Measurements from ENCODE around the gene MAPK13. TPM values are rescaled to one million over a fixed set of nuclear protein-coding genes. Genes with fewer than 3 reads are reported as not detected.

Gene MAPK13
- total RNA-seq, 1 experiment from 2014 or later, result 52.3 TPM

- Mint-ChIP-seq H3K9me3 (ENCODE audit: low read depth, unreplicated experiment) (no peaks in the 10 kb centered on the region), H3K4me1 (ENCODE audit: low read depth, unreplicated experiment) (peaks cover 27% of the 10 kb centered on the region), H3K27me3 (ENCODE audit: unreplicated experiment) (no peaks in the 10 kb centered on the region), H3K4me3 (ENCODE audit: low read depth, unreplicated experiment) (no peak overlapping the region), H3K36me3 (ENCODE audit: insufficient read depth, unreplicated experiment) (peaks cover 28% of the 10 kb centered on the region), H3K27ac (ENCODE audit: unreplicated experiment) (no peak overlapping the region)
- DNase-seq, result no peak
- no peak for TF ChIP-seq CTCF (IDR thresholded peaks at IDR 0.05; ENCODE audit: unreplicated experiment)
- intact Hi-C loops (cut with micrococcal nuclease; ENCODE audit: unreplicated experiment), result no loop called here
- CTCF ChIA-PET, result no interaction called here
- BruUV-seq (replicated peaks), result no TSS peak
These were observed 4.2 kb upstream of the MAPK13 start for GRCh38 chr6:36126121-36126520.

- BruUV-seq (replicated peaks), result no TSS peak
- peaks cover 24% of the 10 kb centered on the region for H3K4me1 Mint-ChIP-seq (ENCODE audit: low read depth, unreplicated experiment)
- H3K9me3 Mint-ChIP-seq (ENCODE audit: low read depth, unreplicated experiment), result no peaks in the 10 kb centered on the region
- peaks cover 31% of the 10 kb centered on the region for H3K36me3 Mint-ChIP-seq (ENCODE audit: insufficient read depth, unreplicated experiment)
- intact Hi-C loops (cut with micrococcal nuclease; ENCODE audit: unreplicated experiment), result no loop called here
- H3K27ac Mint-ChIP-seq (ENCODE audit: unreplicated experiment), result no peak overlapping the region
- H3K27me3 Mint-ChIP-seq (ENCODE audit: unreplicated experiment), result no peaks in the 10 kb centered on the region
- DNase-seq, result no peak
- no peak for TF ChIP-seq CTCF (IDR thresholded peaks at IDR 0.05; ENCODE audit: unreplicated experiment)
- no peak overlapping the region for H3K4me3 Mint-ChIP-seq (ENCODE audit: low read depth, unreplicated experiment)
- CTCF ChIA-PET, result interaction anchor here (0.7 kb wide), 1 partner anchor 232 kb away, joined by 3 read pairs; no protein-coding TSS in a partner anchor
These were observed 3.5 kb upstream of the MAPK13 start for GRCh38 chr6:36126553-36127458.

- Mint-ChIP-seq H3K9me3 (ENCODE audit: low read depth, unreplicated experiment) (no peaks in the 10 kb centered on the region), H3K4me1 (ENCODE audit: low read depth, unreplicated experiment) (peaks cover 32% of the 10 kb centered on the region), H3K36me3 (ENCODE audit: insufficient read depth, unreplicated experiment) (peaks cover 31% of the 10 kb centered on the region), H3K27ac (ENCODE audit: unreplicated experiment) (no peak overlapping the region), H3K4me3 (ENCODE audit: low read depth, unreplicated experiment) (no peak overlapping the region), H3K27me3 (ENCODE audit: unreplicated experiment) (no peaks in the 10 kb centered on the region)
- CTCF ChIA-PET, result interaction anchor here (0.7 kb wide), 1 partner anchor 231 kb away, joined by 3 read pairs; no protein-coding TSS in a partner anchor
- no TSS peak for BruUV-seq (replicated peaks)
- TF ChIP-seq CTCF (IDR thresholded peaks at IDR 0.05; ENCODE audit: unreplicated experiment), result no peak
- intact Hi-C loops (cut with micrococcal nuclease; ENCODE audit: unreplicated experiment), result no loop called here
- peak; percentile 35 for DNase-seq
These were observed 2.8 kb upstream of the MAPK13 start for GRCh38 chr6:36127462-36128016.

- peaks cover 31% of the 10 kb centered on the region for H3K36me3 Mint-ChIP-seq (ENCODE audit: insufficient read depth, unreplicated experiment)
- CTCF ChIA-PET, result no interaction called here
- no peaks in the 10 kb centered on the region for H3K9me3 Mint-ChIP-seq (ENCODE audit: low read depth, unreplicated experiment)
- no peak for DNase-seq
- no peaks in the 10 kb centered on the region for H3K27me3 Mint-ChIP-seq (ENCODE audit: unreplicated experiment)
- H3K4me3 Mint-ChIP-seq (ENCODE audit: low read depth, unreplicated experiment), result no peak overlapping the region
- H3K4me1 Mint-ChIP-seq (ENCODE audit: low read depth, unreplicated experiment), result peaks cover 37% of the 10 kb centered on the region
- H3K27ac Mint-ChIP-seq (ENCODE audit: unreplicated experiment), result no peak overlapping the region
- no peak for TF ChIP-seq CTCF (IDR thresholded peaks at IDR 0.05; ENCODE audit: unreplicated experiment)
- BruUV-seq (replicated peaks), result no TSS peak
- intact Hi-C loops (cut with micrococcal nuclease; ENCODE audit: unreplicated experiment), result no loop called here
These were observed 2.2 kb upstream of the MAPK13 start for GRCh38 chr6:36128073-36128472.
